Measurements from ENCODE around the gene SLC39A11.

- TF ChIP-seq CTCF (IDR thresholded peaks at IDR 0.05) (no peak), POLR2A (IDR thresholded peaks at IDR 0.05) (no peak)
These were observed 426.3 kb downstream of the SLC39A11 start for GRCh38 chr17:72665852-72666851.
